DOHH2 (cell line): Measurements from ENCODE around the gene TYRO3.
"Not testable (repeated sequence)": the region's sequence is repeated elsewhere in the genome, so short reads cannot be mapped to it uniquely, and the experiment has no call there.

Experiments used
- H3F3A ChIP-seq: fragments of 200-600 bp; sonication (generic), shearing (Covaris generic); 2 replicates; pipeline ENCODE4 v1.6.0; 2016; ENCODE audit warnings: antibody characterized with exemption, mild to moderate bottlenecking; ENCODE audit not compliant: control insufficient read depth, insufficient read depth
- H3K27ac ChIP-seq: fragments of 200-600 bp; sonication (generic); 2 replicates; pipeline ENCODE4 v1.5.1; 2014; ENCODE audit warnings: low read depth, mild to moderate bottlenecking, low read length, moderate library complexity
- H3K27me3 ChIP-seq: fragments of 200-600 bp; sonication (generic); 2 replicates; pipeline ENCODE4 v1.6.1; 2014; ENCODE audit warnings: mild to moderate bottlenecking, low read length, mixed read lengths; ENCODE audit not compliant: control insufficient read depth
- H3K36me3 ChIP-seq: fragments of 200-600 bp; sonication (generic); 2 replicates; pipeline ENCODE4 v1.6.1; 2014; ENCODE audit warnings: mild to moderate bottlenecking, low read length, moderate library complexity, mixed read lengths; ENCODE audit not compliant: control insufficient read depth
- H3K4me1 ChIP-seq: fragments of 200-600 bp; sonication (generic); 2 replicates; pipeline ENCODE4 v1.6.1; 2014; ENCODE audit warnings: mild to moderate bottlenecking, low read length, mixed read lengths; ENCODE audit not compliant: control insufficient read depth
- H3K4me2 ChIP-seq: fragments of 200-600 bp; sonication (generic); 2 replicates; pipeline ENCODE4 v1.6.0; 2014; ENCODE audit warnings: mild to moderate bottlenecking, low read length, moderate library complexity
- H3K4me3 ChIP-seq: fragments of 200-600 bp; sonication (generic); 2 replicates; pipeline ENCODE4 v1.5.1; 2014; ENCODE audit warnings: mild to moderate bottlenecking, low read length, mixed read lengths
- H3K79me2 ChIP-seq: fragments of 200-600 bp; sonication (generic); 2 replicates; pipeline ENCODE4 v1.6.1; 2014; ENCODE audit warnings: mild to moderate bottlenecking, low read length, mixed read lengths; ENCODE audit not compliant: control insufficient read depth
- H3K9me2 ChIP-seq: fragments of 200-600 bp; sonication (generic); replicated peaks from 2 replicates; pipeline ENCODE4 v1.6.1; 2014; ENCODE audit warnings: mild to moderate bottlenecking, low read length, mixed read lengths; ENCODE audit not compliant: control insufficient read depth
- H3K9me3 ChIP-seq: fragments of 200-600 bp; sonication (generic); 2 replicates; pipeline ENCODE4 v1.6.1; 2014; ENCODE audit warnings: antibody characterized with exemption, low read length, mixed read lengths; ENCODE audit not compliant: control insufficient read depth, insufficient read depth
- H4K20me1 ChIP-seq: fragments of 200-600 bp; sonication (generic); 2 replicates; pipeline ENCODE4 v1.6.0; 2014; ENCODE audit warnings: low read depth, mild to moderate bottlenecking, antibody characterized with exemption, low read length, moderate library complexity; ENCODE audit not compliant: control insufficient read depth, insufficient read depth
- CTCF ChIP-seq: fragments of 200-600 bp; sonication (generic); IDR thresholded peaks from one replicate; pipeline ENCODE4 v1.5.1; 2014; ENCODE audit warnings: antibody characterized with exemption, mild to moderate bottlenecking, low read depth, low read length; ENCODE audit not compliant: poor library complexity, severe bottlenecking
- EZH2phosphoT487 ChIP-seq: fragments of 200-600 bp; sonication (generic); IDR thresholded peaks from 2 replicates; pipeline ENCODE4 v1.6.1; 2017; ENCODE audit warnings: borderline replicate concordance, mild to moderate bottlenecking, antibody characterized with exemption, low read length, moderate library complexity, mixed read lengths

The TYRO3 gene

GRCh38 chr15:41568350-41569017 is 9.5 kb downstream of the TYRO3 start:
- Histone ChIP-seq H3K4me3 (no peak overlapping the region), H3K9me3 (no peaks in the 10 kb centered on the region), H4K20me1 (no peaks in the 10 kb centered on the region), H3F3A (no peaks in the 10 kb centered on the region), H3K4me1 (no peaks in the 10 kb centered on the region; the same call in 1 of the 2 replicates), H3K27me3 (0 out of 2 replicates have a peak, but pooled peaks cover 4% of the 10 kb centered on the region), H3K79me2 (no peaks in the 10 kb centered on the region), H3K36me3 (no peaks in the 10 kb centered on the region), H3K9me2 (no peaks in the 10 kb centered on the region), H3K27ac (no peak overlapping the region), H3K4me2 (no peak overlapping the region)
- TF ChIP-seq EZH2phosphoT487 (no peak), CTCF (no peak)

DNA sequence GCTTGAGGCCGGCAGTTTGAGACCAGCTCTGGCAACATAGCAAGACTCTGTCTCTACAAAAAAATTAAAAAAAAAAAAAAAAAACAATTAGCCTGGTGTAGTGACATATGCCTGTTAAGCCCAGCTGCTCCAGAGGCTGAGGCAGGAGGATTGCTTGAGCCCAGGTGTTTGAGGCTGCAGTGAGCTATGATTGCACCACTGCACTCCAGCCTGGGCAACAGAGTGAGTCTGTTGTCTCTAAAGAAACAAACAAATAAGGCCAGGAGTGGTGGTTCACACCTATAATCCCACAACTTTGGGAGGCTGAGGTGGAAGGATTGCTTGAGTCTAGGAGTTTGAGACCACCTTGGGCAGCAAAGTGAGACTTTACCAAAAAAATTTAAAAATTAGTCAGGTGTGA is 10.2 kb downstream of the TYRO3 start:
- not testable (repeated sequence) for H3K4me1 ChIP-seq, H3K4me2 ChIP-seq, H3K27ac ChIP-seq, H3K9me3 ChIP-seq, H3K27me3 ChIP-seq, H3K36me3 ChIP-seq, H3K4me3 ChIP-seq, H3K79me2 ChIP-seq, H3K9me2 ChIP-seq, H4K20me1 ChIP-seq, H3F3A ChIP-seq

DNA sequence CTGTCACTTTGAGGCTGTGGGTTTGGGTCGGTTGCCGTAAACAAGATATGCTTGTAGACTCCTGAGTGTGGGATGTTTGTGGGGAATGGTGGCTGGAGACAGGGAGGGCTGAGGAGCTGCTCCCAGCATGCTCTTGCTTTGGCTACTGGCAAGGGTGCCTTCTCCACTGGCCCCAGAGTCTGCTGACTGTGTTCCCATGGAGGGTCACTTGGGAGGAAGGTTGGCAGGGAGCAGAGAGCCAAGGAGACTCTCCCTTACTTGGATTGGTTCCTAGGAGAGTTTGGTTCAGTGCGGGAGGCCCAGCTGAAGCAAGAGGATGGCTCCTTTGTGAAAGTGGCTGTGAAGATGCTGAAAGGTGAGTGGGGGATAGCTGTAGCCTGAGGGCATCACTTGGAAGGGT is 11.8 kb downstream of the TYRO3 start:
- Histone ChIP-seq H3K36me3 (no peaks in the 10 kb centered on the region), H3K4me2 (no peak overlapping the region), H3K27me3 (0 out of 2 replicates have a peak, but pooled peaks cover 2% of the 10 kb centered on the region), H3K4me1 (no peaks in the 10 kb centered on the region), H3K9me3 (no peaks in the 10 kb centered on the region), H3K27ac (no peak overlapping the region), H3K79me2 (no peaks in the 10 kb centered on the region), H3K4me3 (no peak overlapping the region), H3F3A (no peaks in the 10 kb centered on the region), H4K20me1 (no peaks in the 10 kb centered on the region), H3K9me2 (no peaks in the 10 kb centered on the region)
- TF ChIP-seq EZH2phosphoT487 = no peak
- TF ChIP-seq CTCF = no peak

GRCh38 chr15:41571948-41572347 is 12.9 kb downstream of the TYRO3 start:
- Histone ChIP-seq H3K27ac (no peak overlapping the region), H3K79me2 (no peaks in the 10 kb centered on the region), H3K4me1 (no peaks in the 10 kb centered on the region), H3K36me3 (no peaks in the 10 kb centered on the region), H3K4me3 (no peak overlapping the region), H4K20me1 (no peaks in the 10 kb centered on the region), H3K4me2 (no peak overlapping the region), H3K9me2 (no peaks in the 10 kb centered on the region), H3K27me3 (0 out of 2 replicates have a peak, but pooled peaks cover 1% of the 10 kb centered on the region), H3F3A (no peaks in the 10 kb centered on the region), H3K9me3 (no peaks in the 10 kb centered on the region)
- TF ChIP-seq CTCF = no peak
- TF ChIP-seq EZH2phosphoT487 = no peak
